ENCODE measurements around the gene TRAF3IP3. TPM values are rescaled to one million over a fixed set of nuclear protein-coding genes. Genes with fewer than 3 reads are reported as not detected.

TRAF3IP3 gene
- total RNA-seq, 3 donors from 2014 or later: 3.6 to 4.6 (median 4.4) TPM

DNA sequence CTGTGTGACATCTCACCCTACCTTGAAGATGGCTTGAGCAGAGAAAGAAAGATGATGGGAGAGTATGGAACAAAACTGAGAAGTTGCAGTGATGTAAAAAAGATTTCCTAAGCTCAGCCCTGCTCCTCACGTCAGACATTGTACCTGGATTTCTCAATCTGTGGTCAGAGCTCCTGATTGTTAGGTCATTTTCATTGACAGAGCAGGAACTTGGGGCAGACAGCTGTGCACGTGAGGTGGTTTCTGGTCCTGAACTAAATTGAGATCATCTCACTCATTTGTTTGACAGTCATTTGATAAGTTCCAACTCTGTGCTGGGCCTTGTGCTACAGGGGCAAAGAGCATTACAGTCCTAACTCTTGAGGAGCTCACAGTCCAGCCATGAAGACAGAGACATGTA, 10.2 kb downstream of the TRAF3IP3 start:
- no peak overlapping the region for H3K27ac ChIP-seq
- no peak for DNase-seq (ENCODE audit: low spot score in 2 of 2)
- no peak overlapping the region for H3K4me3 ChIP-seq
- H3K27me3 ChIP-seq: no peaks in the 10 kb centered on the region
- TF ChIP-seq POLR2AphosphoS5 (IDR thresholded peaks at IDR 0.05) (no peak), POLR2A (IDR thresholded peaks at IDR 0.05) (no peak)
- TF ChIP-seq, protein P1, sequence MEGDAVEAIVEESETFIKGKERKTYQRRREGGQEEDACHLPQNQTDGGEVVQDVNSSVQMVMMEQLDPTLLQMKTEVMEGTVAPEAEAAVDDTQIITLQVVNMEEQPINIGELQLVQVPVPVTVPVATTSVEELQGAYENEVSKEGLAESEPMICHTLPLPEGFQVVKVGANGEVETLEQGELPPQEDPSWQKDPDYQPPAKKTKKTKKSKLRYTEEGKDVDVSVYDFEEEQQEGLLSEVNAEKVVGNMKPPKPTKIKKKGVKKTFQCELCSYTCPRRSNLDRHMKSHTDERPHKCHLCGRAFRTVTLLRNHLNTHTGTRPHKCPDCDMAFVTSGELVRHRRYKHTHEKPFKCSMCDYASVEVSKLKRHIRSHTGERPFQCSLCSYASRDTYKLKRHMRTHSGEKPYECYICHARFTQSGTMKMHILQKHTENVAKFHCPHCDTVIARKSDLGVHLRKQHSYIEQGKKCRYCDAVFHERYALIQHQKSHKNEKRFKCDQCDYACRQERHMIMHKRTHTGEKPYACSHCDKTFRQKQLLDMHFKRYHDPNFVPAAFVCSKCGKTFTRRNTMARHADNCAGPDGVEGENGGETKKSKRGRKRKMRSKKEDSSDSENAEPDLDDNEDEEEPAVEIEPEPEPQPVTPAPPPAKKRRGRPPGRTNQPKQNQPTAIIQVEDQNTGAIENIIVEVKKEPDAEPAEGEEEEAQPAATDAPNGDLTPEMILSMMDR (IDR thresholded peaks at IDR 0.05): no peak
- intact Hi-C loops (cut with DNase I; ENCODE audit: low total_unique reads): no loop called here
- no peaks in the 10 kb centered on the region for H3K36me3 ChIP-seq
- no peaks in the 10 kb centered on the region for H3K9me3 ChIP-seq
- peaks cover 0 to 8% of the 10 kb centered on the region in 2 donors for H3K4me1 ChIP-seq

DNA sequence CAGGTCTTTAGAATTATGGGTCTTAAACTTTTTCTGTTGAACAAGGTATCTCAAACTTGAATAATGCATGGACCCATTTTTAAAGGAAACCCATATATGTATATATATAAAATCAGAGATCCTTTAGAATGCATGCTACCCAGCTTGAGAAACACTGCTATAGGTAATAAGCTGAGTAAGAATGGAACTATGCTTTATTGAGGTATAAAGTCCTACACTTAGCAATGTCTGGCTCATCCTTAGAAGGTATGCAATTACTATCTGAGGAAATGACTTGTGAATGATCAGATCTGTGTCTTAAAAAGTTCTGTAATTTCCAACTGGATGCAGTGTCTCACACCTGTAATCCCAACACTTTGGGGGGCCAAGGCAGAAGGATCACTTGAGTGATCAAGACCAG, 11.2 kb downstream of the TRAF3IP3 start:
- Histone ChIP-seq H3K4me1 (peaks cover 0 to 8% of the 10 kb centered on the region in 2 donors), H3K36me3 (no peaks in the 10 kb centered on the region), H3K9me3 (no peaks in the 10 kb centered on the region), H3K4me3 (no peak overlapping the region), H3K27me3 (no peaks in the 10 kb centered on the region), H3K27ac (no peak overlapping the region)
- DNase-seq (ENCODE audit: low spot score in 2 of 2): no peak
- no peak for TF ChIP-seq POLR2A (IDR thresholded peaks at IDR 0.05)
- TF ChIP-seq, protein P1 (IDR thresholded peaks at IDR 0.05): no peak
- TF ChIP-seq POLR2AphosphoS5 (IDR thresholded peaks at IDR 0.05): no peak
- intact Hi-C loops (cut with DNase I; ENCODE audit: low total_unique reads): no loop called here

DNA sequence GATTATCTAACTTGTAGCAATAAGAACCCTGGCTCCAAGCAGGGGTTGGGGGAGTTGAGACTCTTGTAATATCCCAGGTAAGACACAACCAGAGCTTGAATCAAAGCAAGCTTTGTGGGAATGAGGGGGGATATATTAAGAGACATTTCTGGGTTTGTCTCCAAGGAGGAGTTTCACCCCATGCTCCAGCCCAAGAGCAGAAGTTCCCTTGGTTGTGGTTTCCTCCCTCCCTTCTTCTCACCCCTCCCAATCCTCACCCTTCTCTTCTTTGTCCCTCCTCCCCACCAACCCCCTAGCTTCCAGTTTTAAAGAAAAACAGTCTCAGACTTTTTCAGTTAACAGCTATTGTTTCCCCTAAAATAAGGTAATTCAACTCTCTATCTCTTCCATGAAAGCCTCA, 11.9 kb downstream of the TRAF3IP3 start:
- no peak for DNase-seq (ENCODE audit: low spot score in 2 of 2)
- no peaks in the 10 kb centered on the region for H3K9me3 ChIP-seq
- no peaks in the 10 kb centered on the region for H3K27me3 ChIP-seq
- intact Hi-C loops (cut with DNase I; ENCODE audit: low total_unique reads): no loop called here
- no peak overlapping the region for H3K4me3 ChIP-seq
- TF ChIP-seq, protein P1 (IDR thresholded peaks at IDR 0.05): no peak
- no peak for TF ChIP-seq POLR2AphosphoS5 (IDR thresholded peaks at IDR 0.05)
- TF ChIP-seq POLR2A (IDR thresholded peaks at IDR 0.05): no peak
- peaks cover 0 to 8% of the 10 kb centered on the region in 2 donors for H3K4me1 ChIP-seq
- no peaks in the 10 kb centered on the region for H3K36me3 ChIP-seq
- peak overlapping the region in 1 of 2 donors; percentile 77 for H3K27ac ChIP-seq

DNA sequence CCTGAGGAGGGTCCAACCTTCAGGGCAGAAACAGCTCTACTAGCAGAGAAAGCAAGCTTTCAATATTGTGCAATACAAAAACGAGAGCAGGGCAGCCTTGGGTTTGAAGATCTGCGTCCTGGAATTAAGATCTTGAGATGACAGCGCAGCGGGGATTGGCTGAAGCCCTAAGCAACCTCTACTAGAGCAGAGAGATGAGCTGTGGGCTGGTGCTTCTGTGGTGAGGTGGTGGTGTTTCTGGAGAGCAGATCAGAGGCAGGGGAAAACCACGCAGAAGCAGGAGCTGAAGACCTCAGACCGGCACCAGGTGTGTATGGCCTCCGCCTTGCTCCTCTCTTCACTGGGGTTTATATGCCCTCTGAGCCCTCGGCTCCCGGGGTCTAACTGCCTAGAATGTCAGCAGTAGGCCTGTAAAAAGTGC, 12.5 kb downstream of the TRAF3IP3 start:
- H3K4me1 ChIP-seq: peaks cover 0 to 8% of the 10 kb centered on the region in 2 donors
- DNase-seq (ENCODE audit: low spot score in 2 of 2): no peak
- intact Hi-C loops (cut with DNase I; ENCODE audit: low total_unique reads): no loop called here
- no peaks in the 10 kb centered on the region for H3K36me3 ChIP-seq
- H3K27ac ChIP-seq: peak overlapping the region; percentile 77 to 84
- H3K27me3 ChIP-seq: no peaks in the 10 kb centered on the region
- no peaks in the 10 kb centered on the region for H3K9me3 ChIP-seq
- peak overlapping the region in 1 of 3 donors; percentile 14 for H3K4me3 ChIP-seq
- TF ChIP-seq POLR2A (IDR thresholded peaks at IDR 0.05) (no peak), POLR2AphosphoS5 (IDR thresholded peaks at IDR 0.05) (no peak)
- TF ChIP-seq, protein P1 (IDR thresholded peaks at IDR 0.05): no peak

DNA sequence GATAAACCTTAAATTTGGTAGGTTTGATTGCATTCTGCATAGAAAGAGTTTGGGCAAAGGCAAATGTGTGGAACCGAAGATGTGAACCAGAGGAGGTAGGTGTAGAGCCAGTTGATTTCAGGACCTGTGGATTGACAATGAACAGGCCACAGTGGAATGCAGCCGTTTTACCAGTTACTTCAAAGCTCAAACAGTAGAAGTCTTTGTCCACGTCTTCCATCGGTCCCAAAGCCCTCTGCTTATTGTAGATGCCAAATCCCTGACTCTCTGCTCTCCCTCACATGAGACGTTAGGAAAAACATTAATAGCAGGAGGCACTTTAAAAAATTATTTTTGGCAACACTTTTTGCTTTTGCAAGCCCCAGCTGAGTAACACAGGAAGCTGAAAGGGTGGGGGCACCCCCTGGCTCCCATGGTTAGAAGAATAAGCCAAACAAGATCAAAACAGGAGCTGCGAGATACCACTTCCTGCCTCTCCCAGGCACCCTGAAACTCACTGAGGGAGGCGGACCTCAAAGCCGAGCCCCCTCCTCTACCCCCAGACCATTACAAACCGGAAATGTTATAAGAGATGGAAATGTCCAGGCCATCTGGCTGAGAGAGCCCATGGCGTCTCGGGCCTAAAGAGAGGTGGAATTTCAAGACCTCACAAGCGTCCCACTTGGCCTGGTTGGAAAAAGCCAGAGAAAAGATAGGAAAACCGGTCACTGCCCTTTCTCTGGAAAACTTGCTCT, 13.5 kb downstream of the TRAF3IP3 start:
- peak in 1 of 2 donors; percentile 68 for DNase-seq (ENCODE audit: low spot score in 2 of 2)
- TF ChIP-seq, protein P1 (IDR thresholded peaks at IDR 0.05): no peak
- no peak for TF ChIP-seq POLR2A (IDR thresholded peaks at IDR 0.05)
- no peak for TF ChIP-seq POLR2AphosphoS5 (IDR thresholded peaks at IDR 0.05)
- intact Hi-C loops (cut with DNase I; ENCODE audit: low total_unique reads): no loop called here
- Histone ChIP-seq H3K4me1 (peaks cover 0 to 8% of the 10 kb centered on the region in 2 donors), H3K9me3 (no peaks in the 10 kb centered on the region), H3K27me3 (no peaks in the 10 kb centered on the region), H3K27ac (peak overlapping the region; percentile 77 to 84), H3K36me3 (no peaks in the 10 kb centered on the region), H3K4me3 (peak overlapping the region in 2 of 3 donors; percentile 14 to 41)
